Heart left ventricle (tissue), 16 donors: Measurements from ENCODE around the gene CPXM2. TPM values are rescaled to one million over a fixed set of nuclear protein-coding genes. Genes with fewer than 3 reads are reported as not detected.

ENCODE experiments used
- ATAC-seq, 4 donors: fragments of 200-7000 bp; cut with Tn5 transposase; one replicate each; pipeline ENCODE4 v1.9.1; 2020 to 2022; ENCODE audit warnings: moderate library complexity in 4 of 4, mild to moderate bottlenecking in 3 of 4, moderate number of reproducible peaks in 1 of 4
- DNase-seq, 5 donors: peaks; one replicate each; pipeline ENCODE4 v3.0.0-alpha.2; 2020
- H3K27ac ChIP-seq, 12 donors: fragments of 200-600 bp; sonication (generic) in 4 of 12; one replicate each; pipeline versions ENCODE4 v1.5.0 to v1.8.0; 2016 to 2022; ENCODE audit warnings: mild to moderate bottlenecking in 2 of 12
- H3K27me3 ChIP-seq, 9 donors: fragments of 200-600 bp; sonication (generic) in 2 of 9; one replicate each; pipeline versions ENCODE4 v1.5.1 to v1.8.0; 2016 to 2022; ENCODE audit warnings: mild to moderate bottlenecking in 3 of 9
- H3K36me3 ChIP-seq, 9 donors: fragments of 200-600 bp; sonication (generic) in 2 of 9; one replicate each; pipeline versions ENCODE4 v1.5.0 to v1.8.0; 2018 to 2022; ENCODE audit warnings: mild to moderate bottlenecking in 2 of 9
- H3K4me1 ChIP-seq, 12 donors: fragments of 200-600 bp; sonication (generic) in 4 of 12; one replicate each; pipeline versions ENCODE4 v1.5.0 to v1.8.0; 2016 to 2022; ENCODE audit warnings: mild to moderate bottlenecking in 3 of 12
- H3K4me3 ChIP-seq, 12 donors: fragments of 200-600 bp; sonication (generic) in 4 of 12; one replicate each; pipeline versions ENCODE4 v1.5.0 to v1.8.0; 2017 to 2022; ENCODE audit warnings: mild to moderate bottlenecking in 9 of 12, moderate library complexity in 4 of 12
- H3K9me3 ChIP-seq, 12 donors: fragments of 200-600 bp; sonication (generic) in 4 of 12; one replicate each; pipeline versions ENCODE4 v1.5.0 to v1.8.0; 2016 to 2022; ENCODE audit warnings: mild to moderate bottlenecking in 1 of 12
- POLR2A ChIP-seq, 2 donors: fragments of 450-650 bp; IDR thresholded peaks; one replicate each; pipeline ENCODE4 v1.6.1; 2017; ENCODE audit warnings: antibody characterized with exemption in 2 of 2, mild to moderate bottlenecking in 2 of 2, moderate library complexity in 2 of 2
- WGBS, 4 donors: extraction: QIAGEN DNeasy Blood & Tissue Kit in 2 of 4; methylation state at CpG; one replicate each; pipeline versions ENCODE4 v1.1.5 to v1.1.7; 2013 to 2018; 5-methylcytosine and 5-hydroxymethylcytosine counted together
- intact Hi-C, 10 donors: fragments of 100-400 bp; cut with DNase I; formaldehyde crosslinking; loops; one replicate each; pipeline versions ENCODE4 v1.11.1 to v1.14.2; 2022
- polyA plus RNA-seq, 2 donors: library from polyadenylated mRNA; stranded (reverse); fragments of 200-250 nt; gene quantifications; one replicate each; pipeline ENCODE4 v1.2.3, GENCODE V29; 2013
- total RNA-seq, 9 donors: library from RNA; depleted of rRNA in 2 of 9; stranded (reverse); fragments of >200 nt in 2 of 9; fragmentation: NEBNext Ultra II Directional in 3 of 9; extraction: Animal tissue kit (Norgen Biotek cat#: 25700) in 3 of 9; gene quantifications; one replicate each; pipeline versions ENCODE4 v1.1.0 to v1.2.4, GENCODE V29; 2016 to 2023
- TF ChIP-seq, protein P1 (sequence below), 12 donors: fragments of 200-600 bp; sonication (generic) in 4 of 12; IDR thresholded peaks; one replicate each; pipeline versions ENCODE4 v1.5.0 to v1.8.0; 2018 to 2022; ENCODE audit warnings: antibody characterized with exemption in 12 of 12, mild to moderate bottlenecking in 5 of 12
- donor health status: ischemic (EF 13 %, LVEDD 7.1; RV severe dilation, severe dysfunction).
- donor health status: healthy with polysubstance abuse.
- donor health status: DM: no; HTN: yes; CAD: no.
- donor health status: DM: no; HTN: no; CAD: no.
- donor health status: ischemic (EF 25% LVEDD 6.9; RV normal size, moderate dysfunction).
- donor health status: ischemic (EF 25% LVEDD 5.7; RV mildly dilated, moderate dysfunction).
- donor health status: healthy.
- donor health status: DM: yes; HTN: yes; CAD: no.
- donor health status: ischemic (EF 35%, LVEDD 5.7; RV mildly dilated, moderate dysfunction).
- donor health status: nonischemic (EF 11% LVEDD 7.7; RV severe dilation, severe dysfunction).
- donor health status: DM: yes; HTN: yes; CAD: no.
- donor health status: PGD.
- donor health status: ischemic (EF 29% LVEDD 5.4; RV normal size, mild dysfunction).
- donor health status: nonischemic (EF 23%, LVEDD 6.1; RV moderate dilation, normal function).

The CPXM2 gene
- total and polyA plus RNA-seq, 11 donors = 1.1 to 23.2 (median 4.2) TPM

GRCh38 chr10:123859653-123860050 is 32.0 kb downstream of the CPXM2 start:
- H3K27me3 ChIP-seq = no peaks in the 10 kb centered on the region
- TF ChIP-seq POLR2A (IDR thresholded peaks at IDR 0.05) = no peak
- TF ChIP-seq, protein P1, sequence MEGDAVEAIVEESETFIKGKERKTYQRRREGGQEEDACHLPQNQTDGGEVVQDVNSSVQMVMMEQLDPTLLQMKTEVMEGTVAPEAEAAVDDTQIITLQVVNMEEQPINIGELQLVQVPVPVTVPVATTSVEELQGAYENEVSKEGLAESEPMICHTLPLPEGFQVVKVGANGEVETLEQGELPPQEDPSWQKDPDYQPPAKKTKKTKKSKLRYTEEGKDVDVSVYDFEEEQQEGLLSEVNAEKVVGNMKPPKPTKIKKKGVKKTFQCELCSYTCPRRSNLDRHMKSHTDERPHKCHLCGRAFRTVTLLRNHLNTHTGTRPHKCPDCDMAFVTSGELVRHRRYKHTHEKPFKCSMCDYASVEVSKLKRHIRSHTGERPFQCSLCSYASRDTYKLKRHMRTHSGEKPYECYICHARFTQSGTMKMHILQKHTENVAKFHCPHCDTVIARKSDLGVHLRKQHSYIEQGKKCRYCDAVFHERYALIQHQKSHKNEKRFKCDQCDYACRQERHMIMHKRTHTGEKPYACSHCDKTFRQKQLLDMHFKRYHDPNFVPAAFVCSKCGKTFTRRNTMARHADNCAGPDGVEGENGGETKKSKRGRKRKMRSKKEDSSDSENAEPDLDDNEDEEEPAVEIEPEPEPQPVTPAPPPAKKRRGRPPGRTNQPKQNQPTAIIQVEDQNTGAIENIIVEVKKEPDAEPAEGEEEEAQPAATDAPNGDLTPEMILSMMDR (IDR thresholded peaks at IDR 0.05) = no peak
- peak overlapping the region in 1 of 12 donors; percentile 91 for H3K27ac ChIP-seq
- DNase-seq = no peak
- peaks cover 0 to 9% (median 0%) of the 10 kb centered on the region in 12 donors for H3K4me1 ChIP-seq
- WGBS, 4 donors = 72 to 84% (median 81%) methylated on average over 7 to 10 of the region's 10 CpGs
- H3K36me3 ChIP-seq = peaks cover 0 to 3% (median 0%) of the 10 kb centered on the region in 9 donors
- no peaks in the 10 kb centered on the region for H3K9me3 ChIP-seq
- ATAC-seq = no peak
- H3K4me3 ChIP-seq = no peak overlapping the region
- intact Hi-C loops = no loop called here

DNA sequence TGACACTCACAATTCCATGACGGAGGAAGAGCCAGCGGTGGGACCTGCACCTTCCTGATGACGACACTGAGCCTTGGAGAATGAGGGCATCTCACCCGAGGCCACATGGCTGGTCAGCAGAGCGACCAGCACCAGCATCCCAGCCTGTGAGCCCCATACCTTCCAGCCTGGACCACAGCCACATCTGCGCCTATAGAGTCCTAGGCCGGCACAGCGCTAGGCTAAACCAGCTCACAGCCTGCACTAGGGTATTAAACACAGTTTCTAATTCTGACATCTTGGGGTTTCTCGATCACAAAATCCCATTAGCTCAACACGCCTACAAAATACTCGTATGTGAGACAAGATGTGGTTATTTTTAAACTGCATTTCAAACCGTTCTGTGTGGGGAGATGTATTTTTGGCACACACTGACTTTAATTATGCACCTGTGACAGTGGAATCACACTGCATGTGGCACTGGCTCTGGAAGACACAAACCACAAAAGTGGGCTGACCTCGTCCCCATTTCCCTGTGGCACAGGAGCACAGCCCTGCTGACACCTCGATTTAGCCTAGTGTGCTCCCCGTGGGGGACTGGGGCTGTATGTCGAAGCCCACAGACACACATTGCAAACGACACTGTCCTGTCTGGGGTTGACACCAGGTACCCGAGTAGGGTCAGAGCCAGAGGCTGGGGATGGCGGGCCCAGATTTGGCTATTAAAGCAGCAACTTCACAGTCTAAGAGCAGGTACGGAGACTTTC is 32.5 kb downstream of the CPXM2 start:
- ATAC-seq (no peak), DNase-seq (no peak)
- Histone ChIP-seq H3K4me3 (no peak overlapping the region), H3K27me3 (no peaks in the 10 kb centered on the region), H3K36me3 (peaks cover 0 to 3% (median 0%) of the 10 kb centered on the region in 9 donors), H3K4me1 (peaks cover 0 to 11% (median 0%) of the 10 kb centered on the region in 12 donors), H3K27ac (peak overlapping the region in 1 of 12 donors; percentile 91), H3K9me3 (no peaks in the 10 kb centered on the region)
- intact Hi-C loops = no loop called here
- WGBS, 4 donors = 78 to 86% (median 81%) methylated on average over 19 to 20 of the region's 20 CpGs
- TF ChIP-seq, protein P1 (IDR thresholded peaks at IDR 0.05) = no peak
- TF ChIP-seq POLR2A (IDR thresholded peaks at IDR 0.05) = no peak

- H3K4me3 ChIP-seq = no peak overlapping the region
- H3K27me3 ChIP-seq = no peaks in the 10 kb centered on the region
- H3K4me1 ChIP-seq = peaks cover 0 to 11% (median 0%) of the 10 kb centered on the region in 12 donors
- peaks cover 0 to 3% (median 0%) of the 10 kb centered on the region in 9 donors for H3K36me3 ChIP-seq
- ATAC-seq = no peak
- WGBS, 4 donors = 76 to 77% (median 76%) methylated on average over 9 of the region's 9 CpGs
- intact Hi-C loops = no loop called here
- H3K9me3 ChIP-seq = no peaks in the 10 kb centered on the region
- peak overlapping the region in 1 of 12 donors; percentile 91 for H3K27ac ChIP-seq
- TF ChIP-seq, protein P1 (IDR thresholded peaks at IDR 0.05) = no peak
- TF ChIP-seq POLR2A (IDR thresholded peaks at IDR 0.05) = no peak
- no peak for DNase-seq
Observed at GRCh38 chr10:123858077-123858681, 33.4 kb downstream of the CPXM2 start.

GRCh38 chr10:123857616-123858015 is 34.0 kb downstream of the CPXM2 start:
- H3K4me1 ChIP-seq = peaks cover 0 to 11% (median 0%) of the 10 kb centered on the region in 12 donors
- peak overlapping the region in 1 of 12 donors; percentile 91 for H3K27ac ChIP-seq
- WGBS, 4 donors = 91 to 95% (median 92%) methylated on average over 19 of the region's 19 CpGs
- ATAC-seq (no peak), DNase-seq (no peak)
- peaks cover 0 to 3% (median 0%) of the 10 kb centered on the region in 9 donors for H3K36me3 ChIP-seq
- no peak overlapping the region for H3K4me3 ChIP-seq
- TF ChIP-seq POLR2A (IDR thresholded peaks at IDR 0.05) = no peak
- TF ChIP-seq, protein P1 (IDR thresholded peaks at IDR 0.05) = no peak
- no peaks in the 10 kb centered on the region for H3K27me3 ChIP-seq
- H3K9me3 ChIP-seq = no peaks in the 10 kb centered on the region
- intact Hi-C loops = no loop called here
